Glutamatergic neuron (in vitro differentiated cells): ENCODE data around the gene SLC47A2. TPM values are rescaled to one million over a fixed set of nuclear protein-coding genes. Genes with fewer than 3 reads are reported as not detected.
A peak's percentile ranks its signal among the peaks of the same experiment; 100 is the strongest.

Experiments used
- DNase-seq: peaks from one replicate; pipeline ENCODE4 v3.0.0; 2022
- H3K27ac Mint-ChIP-seq: one replicate; pipeline ENCODE4 v1.8.0; 2020; ENCODE audit warnings: mild to moderate bottlenecking, mixed read lengths, inconsistent platforms; ENCODE audit not compliant: unreplicated experiment
- H3K27me3 Mint-ChIP-seq: one replicate; pipeline ENCODE4 v1.8.0; 2020; ENCODE audit warnings: mild to moderate bottlenecking, moderate library complexity, mixed read lengths, inconsistent platforms; ENCODE audit not compliant: unreplicated experiment
- H3K36me3 Mint-ChIP-seq: one replicate; pipeline ENCODE4 v1.8.0; 2020; ENCODE audit warnings: mild to moderate bottlenecking, mixed read lengths, inconsistent platforms; ENCODE audit not compliant: unreplicated experiment
- H3K4me1 Mint-ChIP-seq: one replicate; pipeline ENCODE4 v1.8.0; 2020; ENCODE audit warnings: mild to moderate bottlenecking, low read depth, mixed read lengths, inconsistent platforms; ENCODE audit not compliant: unreplicated experiment
- H3K4me3 Mint-ChIP-seq: one replicate; pipeline ENCODE4 v1.8.0; 2020; ENCODE audit warnings: mild to moderate bottlenecking, mixed read lengths, inconsistent platforms; ENCODE audit not compliant: unreplicated experiment
- H3K9me3 Mint-ChIP-seq: one replicate; pipeline ENCODE4 v1.8.0; 2020; ENCODE audit warnings: mild to moderate bottlenecking, moderate library complexity, mixed read lengths, inconsistent platforms; ENCODE audit not compliant: unreplicated experiment
- total RNA-seq: library from RNA; stranded (reverse); fragmentation: NEBNext Ultra II Directional; extraction: Animal tissue kit (Norgen Biotek cat#: 25700); gene quantifications from one replicate; pipeline ENCODE4 v1.2.1, GENCODE V29; 2021; ENCODE audit not compliant: unreplicated experiment
- TF ChIP-seq, protein P1 (sequence below): fragments of 200-600 bp; sonication (generic); IDR thresholded peaks from one replicate; pipeline ENCODE4 v1.5.0; 2021; ENCODE audit not compliant: partially characterized antibody, unreplicated experiment

Gene SLC47A2
- total RNA-seq, 1 donor from 2014 or later: not detected

DNA sequence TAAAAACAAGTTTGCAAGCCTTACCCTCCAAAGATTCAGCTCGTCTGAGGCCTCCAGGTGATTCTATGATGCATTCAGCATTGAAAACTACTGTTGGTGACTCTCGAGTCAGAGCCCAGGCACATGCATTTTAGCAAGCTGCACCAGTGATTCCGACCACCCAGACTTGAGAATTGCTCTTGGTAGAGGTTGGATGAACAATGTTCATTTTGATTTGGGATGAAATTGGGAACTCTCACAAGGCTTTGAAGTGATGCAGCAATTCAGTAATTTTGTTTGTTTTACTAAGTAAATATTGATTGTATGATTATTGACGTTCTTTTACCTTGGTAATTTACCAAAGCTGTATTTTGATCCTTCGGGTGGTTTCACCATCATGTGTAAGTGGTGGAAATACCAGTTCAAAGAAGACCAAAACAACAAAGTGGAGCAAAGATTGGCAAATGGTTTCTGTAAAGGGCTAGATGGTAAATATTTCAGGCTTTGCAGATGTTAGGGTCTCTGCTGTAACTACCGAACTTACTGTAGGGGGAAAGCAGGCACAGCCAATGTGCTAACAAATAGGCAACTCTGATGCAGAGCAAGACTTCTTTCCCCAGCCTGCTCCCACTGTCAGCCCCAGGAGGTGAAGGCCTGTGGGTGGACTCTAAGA, 56.0 kb downstream of the SLC47A2 start:
- H3K9me3 Mint-ChIP-seq: no peaks in the 10 kb centered on the region

GRCh38 chr17:19659366-19660177, 56.8 kb downstream of the SLC47A2 start:
- Mint-ChIP-seq H3K27me3 (no peaks in the 10 kb centered on the region), H3K4me3 (no peak overlapping the region), H3K36me3 (peaks cover 16% of the 10 kb centered on the region), H3K9me3 (no peaks in the 10 kb centered on the region), H3K4me1 (no peaks in the 10 kb centered on the region), H3K27ac (no peak overlapping the region)
- TF ChIP-seq, protein P1, sequence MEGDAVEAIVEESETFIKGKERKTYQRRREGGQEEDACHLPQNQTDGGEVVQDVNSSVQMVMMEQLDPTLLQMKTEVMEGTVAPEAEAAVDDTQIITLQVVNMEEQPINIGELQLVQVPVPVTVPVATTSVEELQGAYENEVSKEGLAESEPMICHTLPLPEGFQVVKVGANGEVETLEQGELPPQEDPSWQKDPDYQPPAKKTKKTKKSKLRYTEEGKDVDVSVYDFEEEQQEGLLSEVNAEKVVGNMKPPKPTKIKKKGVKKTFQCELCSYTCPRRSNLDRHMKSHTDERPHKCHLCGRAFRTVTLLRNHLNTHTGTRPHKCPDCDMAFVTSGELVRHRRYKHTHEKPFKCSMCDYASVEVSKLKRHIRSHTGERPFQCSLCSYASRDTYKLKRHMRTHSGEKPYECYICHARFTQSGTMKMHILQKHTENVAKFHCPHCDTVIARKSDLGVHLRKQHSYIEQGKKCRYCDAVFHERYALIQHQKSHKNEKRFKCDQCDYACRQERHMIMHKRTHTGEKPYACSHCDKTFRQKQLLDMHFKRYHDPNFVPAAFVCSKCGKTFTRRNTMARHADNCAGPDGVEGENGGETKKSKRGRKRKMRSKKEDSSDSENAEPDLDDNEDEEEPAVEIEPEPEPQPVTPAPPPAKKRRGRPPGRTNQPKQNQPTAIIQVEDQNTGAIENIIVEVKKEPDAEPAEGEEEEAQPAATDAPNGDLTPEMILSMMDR: no peak
- DNase-seq: no peak

More for the DNA sequence above, 56.0 kb downstream of the SLC47A2 start:
- TF ChIP-seq, protein P1: no peak
- Mint-ChIP-seq H3K27me3 (no peaks in the 10 kb centered on the region), H3K4me1 (no peaks in the 10 kb centered on the region), H3K27ac (no peak overlapping the region), H3K36me3 (peaks cover 8% of the 10 kb centered on the region), H3K4me3 (no peak overlapping the region)
- no peak for DNase-seq

DNA sequence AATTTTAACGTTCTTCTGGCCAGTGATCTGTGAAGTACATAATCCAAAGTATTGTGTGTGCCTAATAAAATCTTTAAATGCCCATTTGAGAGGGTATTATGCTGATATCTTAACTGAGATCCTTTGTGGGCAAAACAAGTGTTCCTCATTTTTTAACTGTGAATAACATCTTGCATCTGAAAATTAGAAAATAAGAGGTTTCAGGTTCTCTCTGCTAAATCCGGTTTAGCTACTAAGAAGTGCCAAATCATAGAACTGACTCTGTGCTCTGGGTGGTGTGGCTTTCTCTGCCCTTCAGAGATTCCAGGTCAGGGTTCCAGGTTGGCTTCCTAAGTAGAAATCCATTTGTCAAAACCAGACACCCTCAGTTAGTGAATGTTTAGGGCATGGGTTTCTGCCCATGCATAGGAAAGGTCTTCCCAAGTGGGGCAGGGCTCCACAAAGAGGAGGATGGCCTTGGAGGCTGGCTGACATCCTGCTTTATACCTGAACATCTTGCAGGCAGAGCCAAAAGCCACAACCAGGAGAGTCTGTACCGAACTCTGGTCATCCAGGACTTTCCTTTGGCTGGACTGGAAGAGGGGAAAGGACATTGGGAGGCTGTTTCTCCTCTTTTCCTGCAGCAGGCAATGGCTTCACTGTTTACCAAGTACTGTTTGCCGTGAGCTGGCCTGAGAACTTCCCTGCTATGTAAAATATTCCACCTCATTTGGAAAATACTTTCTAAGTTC, 59.4 kb downstream of the SLC47A2 start:
- H3K27me3 Mint-ChIP-seq: no peaks in the 10 kb centered on the region
- no peak overlapping the region for H3K27ac Mint-ChIP-seq
- no peak for DNase-seq
- TF ChIP-seq, protein P1: no peak
- peaks cover 2% of the 10 kb centered on the region for H3K9me3 Mint-ChIP-seq
- H3K4me3 Mint-ChIP-seq: no peak overlapping the region
- H3K36me3 Mint-ChIP-seq: peaks cover 23% of the 10 kb centered on the region
- H3K4me1 Mint-ChIP-seq: no peaks in the 10 kb centered on the region

DNA sequence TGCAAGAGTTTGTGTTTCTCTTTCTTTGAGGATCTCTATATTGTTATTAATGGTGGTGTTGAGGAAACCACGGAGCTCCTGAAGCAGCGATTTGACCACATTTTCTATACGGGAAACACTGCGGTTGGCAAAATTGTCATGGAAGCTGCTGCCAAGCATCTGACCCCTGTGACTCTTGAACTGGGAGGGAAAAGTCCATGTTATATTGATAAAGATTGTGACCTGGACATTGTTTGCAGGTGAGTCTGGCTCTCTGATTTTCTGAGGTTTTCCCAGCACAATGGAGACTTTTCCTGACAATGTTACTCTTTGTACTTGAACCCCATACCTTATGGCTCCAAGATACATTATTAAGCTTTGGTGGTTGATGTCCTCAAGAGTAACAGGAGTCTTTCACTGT, 60.0 kb downstream of the SLC47A2 start:
- TF ChIP-seq, protein P1: no peak
- no peak overlapping the region for H3K4me3 Mint-ChIP-seq
- peaks cover 3% of the 10 kb centered on the region for H3K9me3 Mint-ChIP-seq
- no peaks in the 10 kb centered on the region for H3K4me1 Mint-ChIP-seq
- no peak for DNase-seq
- no peaks in the 10 kb centered on the region for H3K27me3 Mint-ChIP-seq
- peaks cover 23% of the 10 kb centered on the region for H3K36me3 Mint-ChIP-seq
- peak overlapping the region; percentile 31 for H3K27ac Mint-ChIP-seq
